ENCODE data around the gene ZBTB12. TPM values are rescaled to one million over a fixed set of nuclear protein-coding genes. Genes with fewer than 3 reads are reported as not detected.

The ZBTB12 gene
- total and polyA plus RNA-seq, 2 of the 4 experiments (the other 2 are of a cell fraction): 2.0 to 8.5 TPM

GRCh38 chr6:31899215-31899614 lies 2.7 kb downstream of the ZBTB12 start:
- H4K5ac ChIP-seq (ENCODE audit: low read depth, low read length): no peak overlapping the region
- peaks cover 5% of the 10 kb centered on the region; the same call in 1 of the 2 replicates for H3K9me1 ChIP-seq (ENCODE audit: insufficient read depth, low read length)
- POLR2A ChIA-PET (ENCODE audit: unreplicated experiment): interaction anchor here (1.0 kb wide), 1 partner anchor 47 kb away, joined by 3 read pairs; the partner anchor contains the start of gene CFB
- WGBS, 2 experiments (ENCODE audit: extremely low coverage in 2 of 2, insufficient read length in 1 of 2): 64% methylated on average over 4 of the region's 5 CpGs; no CpG with 5 or more reads in 1 of the 2 experiments
- no peak overlapping the region for H3K4me2 ChIP-seq (ENCODE audit: low read depth, low read length)
- H3K36me3 ChIP-seq (ENCODE audit: control insufficient read depth, insufficient read depth, low read length): peaks cover 12% of the 10 kb centered on the region; the same call in 1 of the 2 replicates
- H2AFZ ChIP-seq (replicated peaks; ENCODE audit: low read length, poor library complexity): no peak overlapping the region
- no peaks in the 10 kb centered on the region for H3K9me3 ChIP-seq (ENCODE audit: control insufficient read depth, insufficient read depth, low read length)
- H4K8ac ChIP-seq (ENCODE audit: low read depth in 2 of 2, low read length in 2 of 2): no peak overlapping the region
- peaks cover 7% of the 10 kb centered on the region for H4K20me1 ChIP-seq (ENCODE audit: insufficient read depth, low read length)
- H3K9ac ChIP-seq (ENCODE audit: low read depth, low read length): no peak overlapping the region; the same call in 1 of the 2 replicates
- ATAC-seq (ENCODE audit: low read depth): no peak
- H2BK120ac ChIP-seq (ENCODE audit: low read depth, low read length): no peak overlapping the region
- H3K18ac ChIP-seq (ENCODE audit: low read depth, low read length): no peak overlapping the region
- CTCF ChIA-PET: no interaction called here
- no peak overlapping the region for H3K4ac ChIP-seq (ENCODE audit: low read depth, low read length)
- H2AK9ac ChIP-seq (replicated peaks; ENCODE audit: low read depth, low read length, poor library complexity): no peak overlapping the region
- in situ Hi-C loops (cut with MboI; ENCODE audit: low sequenced_read_pairs) (no loop called here), dilution Hi-C loops (cut with HindIII; ENCODE audit: low sequenced_read_pairs, unreplicated experiment) (no loop called here), intact Hi-C loops (cut with micrococcal nuclease) (no loop called here)
- H3K27ac ChIP-seq (ENCODE audit: insufficient read depth, low read length): no peak overlapping the region
- H3K4me1 ChIP-seq (ENCODE audit: control insufficient read depth, insufficient read depth, low read length): peaks cover 12% of the 10 kb centered on the region
- no TSS peak for BruUV-seq (replicated peaks)
- DNase-seq: no peak
- H3K23ac ChIP-seq (ENCODE audit: low read depth, low read length): no peak overlapping the region; the same call in 1 of the 2 replicates
- no peak overlapping the region for H2BK5ac ChIP-seq (ENCODE audit: low read depth, low read length, poor library complexity, severe bottlenecking)
- H3K56ac ChIP-seq (ENCODE audit: extremely low read depth, insufficient read depth, low read length): no peak overlapping the region
- no peak for TF ChIP-seq ELK1 (IDR thresholded peaks at IDR 0.05; ENCODE audit: borderline replicate concordance, low read depth, low read length)
- TF ChIP-seq BHLHE40 (IDR thresholded peaks at IDR 0.05; ENCODE audit: low read depth, low read length): no peak
- no peak for TF ChIP-seq SMC3 (IDR thresholded peaks at IDR 0.05; ENCODE audit: low read depth, low read length)
- no peak for TF ChIP-seq MXI1 (IDR thresholded peaks at IDR 0.05; ENCODE audit: borderline replicate concordance, low read depth, low read length)
- TF ChIP-seq CTCF (conservative IDR thresholded peaks at IDR 0.05; ENCODE audit: low read depth, low read length): no peak
- TF ChIP-seq NFE2L2 (IDR thresholded peaks at IDR 0.05; ENCODE audit: low read depth, low read length): no peak
- no peak for TF ChIP-seq RAD21 (IDR thresholded peaks at IDR 0.05; ENCODE audit: low read length)
- TF ChIP-seq RFX5 (IDR thresholded peaks at IDR 0.05; ENCODE audit: low read depth, low read length): no peak
- no peak for TF ChIP-seq MAFK (IDR thresholded peaks at IDR 0.05; ENCODE audit: low read depth, low read length)
- TF ChIP-seq CHD1 (IDR thresholded peaks at IDR 0.05; ENCODE audit: low read depth, low read length): no peak
- no peak for TF ChIP-seq RCOR1 (IDR thresholded peaks at IDR 0.05; ENCODE audit: insufficient replicate concordance, low read length)
- TF ChIP-seq FOS (IDR thresholded peaks at IDR 0.05; ENCODE audit: low read depth, low read length): no peak
- TF ChIP-seq USF2 (IDR thresholded peaks at IDR 0.05; ENCODE audit: low read depth, low read length): no peak
- no peak for TF ChIP-seq POLR2A (IDR thresholded peaks at IDR 0.05; ENCODE audit: low read depth, low read length)
- no peak for TF ChIP-seq MAZ (IDR thresholded peaks at IDR 0.05; ENCODE audit: borderline replicate concordance, low read depth, low read length)
- no peak for TF ChIP-seq CEBPB (IDR thresholded peaks at IDR 0.05; ENCODE audit: low read depth, low read length)
- no peak overlapping the region for H2AK5ac ChIP-seq (ENCODE audit: low read depth, low read length)
- no peak overlapping the region for H4K91ac ChIP-seq (ENCODE audit: insufficient read depth, low read depth, low read length)
- no peak overlapping the region for H2BK15ac ChIP-seq (ENCODE audit: low read depth, low read length)
- no peak overlapping the region for H3K14ac ChIP-seq (replicated peaks; ENCODE audit: low read depth, low read length)
- no peaks in the 10 kb centered on the region for H3K27me3 ChIP-seq (ENCODE audit: control insufficient read depth, insufficient read depth, low read length)
- peaks cover 22 to 54% of the 10 kb centered on the region in 2 experiments for H3K79me1 ChIP-seq (ENCODE audit: low read depth in 1 of 2, low read length in 2 of 2)
- H2BK20ac ChIP-seq (ENCODE audit: low read depth, low read length): no peak overlapping the region
- no peak overlapping the region for H3K4me3 ChIP-seq (ENCODE audit: insufficient read depth, low read depth, low read length)

Data from IMR-90 (cell line).